Gastroesophageal sphincter (tissue), 3 donors: Measurements from ENCODE around the gene STAT5A.
"Not testable (repeated sequence)": the region's sequence is repeated elsewhere in the genome, so short reads cannot be mapped to it uniquely, and the experiment has no call there.

ENCODE experiments used
- EP300 ChIP-seq: sonication (generic); formaldehyde crosslinking; IDR thresholded peaks from one replicate; pipeline ENCODE4 v1.6.1; 2017; ENCODE audit warnings: antibody characterized with exemption, mild to moderate bottlenecking
- POLR2A ChIP-seq, 2 donors: fragments of 450-650 bp; IDR thresholded peaks; one replicate each; pipeline ENCODE4 v1.6.1; 2017; ENCODE audit warnings: antibody characterized with exemption in 2 of 2, mild to moderate bottlenecking in 2 of 2, moderate library complexity in 1 of 2
- POLR2AphosphoS5 ChIP-seq: sonication (generic); formaldehyde crosslinking; IDR thresholded peaks from one replicate; pipeline ENCODE4 v1.6.1; 2017; ENCODE audit warnings: antibody characterized with exemption
- TF ChIP-seq, protein P1 (sequence below), 4 experiments: fragments of 200-600 bp in 2 of 4; fragments of 450-650 bp in 2 of 4; sonication (generic) in 1 of 4; IDR thresholded peaks; one replicate each; pipeline ENCODE4 v1.5.1; 2017 to 2019; ENCODE audit warnings: antibody characterized with exemption in 4 of 4, mild to moderate bottlenecking in 2 of 4, moderate library complexity in 2 of 4

DNA sequence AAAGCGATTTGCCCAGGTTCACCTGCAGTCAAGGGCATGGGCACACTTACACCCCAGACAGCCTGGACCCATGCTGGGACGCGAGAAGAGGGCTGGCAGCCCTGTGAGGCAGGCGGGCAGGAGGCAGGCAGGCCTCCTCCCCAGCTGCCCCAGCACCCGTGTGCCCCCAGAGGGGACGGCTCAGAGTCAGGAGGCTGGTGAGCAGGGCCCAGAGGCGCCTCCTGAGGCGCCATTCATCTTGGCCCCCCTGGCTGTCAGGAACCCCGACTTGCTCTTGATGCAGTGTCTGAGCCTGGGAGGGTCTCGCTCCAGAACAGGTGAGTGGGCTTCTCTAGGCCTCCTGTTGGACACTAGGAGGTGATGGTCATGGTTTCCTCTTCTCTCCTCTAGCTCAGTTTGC lies 11.1 kb downstream of the STAT5A start:
- not testable (repeated sequence) for TF ChIP-seq POLR2AphosphoS5; POLR2A (IDR thresholded peaks at IDR 0.05); EP300
- TF ChIP-seq, protein P1, sequence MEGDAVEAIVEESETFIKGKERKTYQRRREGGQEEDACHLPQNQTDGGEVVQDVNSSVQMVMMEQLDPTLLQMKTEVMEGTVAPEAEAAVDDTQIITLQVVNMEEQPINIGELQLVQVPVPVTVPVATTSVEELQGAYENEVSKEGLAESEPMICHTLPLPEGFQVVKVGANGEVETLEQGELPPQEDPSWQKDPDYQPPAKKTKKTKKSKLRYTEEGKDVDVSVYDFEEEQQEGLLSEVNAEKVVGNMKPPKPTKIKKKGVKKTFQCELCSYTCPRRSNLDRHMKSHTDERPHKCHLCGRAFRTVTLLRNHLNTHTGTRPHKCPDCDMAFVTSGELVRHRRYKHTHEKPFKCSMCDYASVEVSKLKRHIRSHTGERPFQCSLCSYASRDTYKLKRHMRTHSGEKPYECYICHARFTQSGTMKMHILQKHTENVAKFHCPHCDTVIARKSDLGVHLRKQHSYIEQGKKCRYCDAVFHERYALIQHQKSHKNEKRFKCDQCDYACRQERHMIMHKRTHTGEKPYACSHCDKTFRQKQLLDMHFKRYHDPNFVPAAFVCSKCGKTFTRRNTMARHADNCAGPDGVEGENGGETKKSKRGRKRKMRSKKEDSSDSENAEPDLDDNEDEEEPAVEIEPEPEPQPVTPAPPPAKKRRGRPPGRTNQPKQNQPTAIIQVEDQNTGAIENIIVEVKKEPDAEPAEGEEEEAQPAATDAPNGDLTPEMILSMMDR (IDR thresholded peaks at IDR 0.05), result not testable (repeated sequence)
